ENCODE data around the gene SP8.
"Not testable (repeated sequence)": the region's sequence is repeated elsewhere in the genome, so short reads cannot be mapped to it uniquely, and the experiment has no call there.

The SP8 gene

GRCh38 chr7:20786779-20787659, at the start of gene SP8:
Gene SP8 (minus strand): TSS chr7:20786886. CDS start chr7:20786798, 88 bp downstream.
- no peak for DNase-seq (ENCODE audit: low read depth in 3 of 3, low spot score in 1 of 3)

DNA sequence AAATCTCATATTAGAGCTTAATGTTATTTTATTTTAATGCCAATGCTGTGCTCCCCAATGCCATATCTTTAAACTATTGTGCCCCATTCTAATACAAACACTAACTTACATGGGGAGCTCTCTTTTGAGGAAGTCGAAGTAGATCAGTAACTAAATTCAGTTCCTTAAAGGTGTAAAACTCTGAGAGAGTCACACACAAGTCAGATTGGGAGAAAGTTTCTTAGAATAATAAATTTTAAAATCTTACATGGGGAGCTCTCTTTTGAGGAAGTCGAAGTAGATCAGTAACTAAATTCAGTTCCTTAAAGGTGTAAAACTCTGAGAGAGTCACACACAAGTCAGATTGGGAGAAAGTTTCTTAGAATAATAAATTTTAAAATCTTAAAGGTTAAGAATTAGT, 49.7 kb upstream of the SP8 start:
- DNase-seq (ENCODE audit: low read depth in 3 of 3, low spot score in 1 of 3) = not testable (repeated sequence)

GRCh38 chr7:20835111-20835750, 48.5 kb upstream of the SP8 start:
- DNase-seq (ENCODE audit: low read depth in 3 of 3, low spot score in 1 of 3) = no peak

DNA sequence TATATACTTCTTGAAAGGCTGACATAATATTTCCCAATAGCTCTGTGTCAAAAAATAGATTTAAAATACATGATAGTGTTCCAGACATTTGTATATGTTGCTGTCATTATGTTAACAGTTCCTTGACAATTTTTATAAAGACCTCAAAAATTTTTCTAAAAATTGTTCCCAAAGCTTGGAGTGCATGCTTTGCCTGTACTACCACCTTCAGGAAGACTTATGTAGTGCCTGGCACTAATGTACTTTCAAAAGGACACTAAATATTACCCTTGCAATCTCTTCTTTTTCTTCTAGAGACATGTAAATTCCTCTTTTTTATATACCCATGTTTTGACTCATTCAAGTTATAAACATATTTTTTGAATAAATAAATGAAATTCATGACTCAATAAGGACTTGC, 48.0 kb upstream of the SP8 start:
- DNase-seq (ENCODE audit: low read depth in 3 of 3, low spot score in 1 of 3) = no peak

DNA sequence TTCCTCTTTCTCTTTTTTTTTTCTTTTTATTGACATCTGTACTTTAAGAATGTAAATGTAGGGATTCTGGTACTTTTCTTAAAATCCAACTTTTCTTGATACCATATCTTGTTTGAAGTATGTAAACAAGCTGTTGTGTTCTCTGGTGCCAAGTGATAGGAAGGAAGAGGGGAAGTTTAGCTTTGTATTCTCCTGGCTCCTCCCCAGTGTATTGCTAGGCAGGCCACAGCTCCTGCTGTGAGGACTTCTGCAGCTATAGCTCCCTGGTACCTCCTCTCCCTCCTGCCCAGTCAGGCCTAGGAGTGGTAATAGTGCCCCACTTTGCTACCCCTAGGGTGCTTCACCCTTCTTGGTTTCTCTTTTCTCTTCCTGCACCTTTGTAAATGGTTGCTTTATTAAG, 45.3 kb upstream of the SP8 start:
- no peak for DNase-seq (ENCODE audit: low read depth in 3 of 3, low spot score in 1 of 3)

- no peak for DNase-seq (ENCODE audit: low read depth in 3 of 3, low spot score in 1 of 3)
Measured at GRCh38 chr7:20831451-20831850, 44.8 kb upstream of the SP8 start.

DNA sequence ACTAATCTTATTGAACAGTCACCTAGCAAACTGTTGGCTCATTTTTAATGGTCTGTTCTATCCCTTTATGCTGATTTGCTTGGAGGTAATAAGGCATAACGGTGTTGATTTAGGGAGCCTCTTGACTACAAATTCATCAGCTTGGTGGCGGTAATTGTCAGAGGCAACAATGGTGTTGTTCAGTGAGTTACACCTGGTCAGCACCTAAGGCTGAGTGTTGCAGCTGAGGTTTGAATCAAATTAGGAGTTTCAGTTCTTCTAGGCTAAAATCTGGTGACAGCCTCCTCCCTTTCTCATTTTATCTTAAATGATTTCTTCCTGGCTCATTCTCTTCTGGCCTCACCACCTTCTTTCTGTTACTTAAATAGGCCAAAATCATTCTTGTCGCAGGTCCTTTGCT, 42.3 kb upstream of the SP8 start:
- no peak for DNase-seq (ENCODE audit: low read depth in 3 of 3, low spot score in 1 of 3)

DNA sequence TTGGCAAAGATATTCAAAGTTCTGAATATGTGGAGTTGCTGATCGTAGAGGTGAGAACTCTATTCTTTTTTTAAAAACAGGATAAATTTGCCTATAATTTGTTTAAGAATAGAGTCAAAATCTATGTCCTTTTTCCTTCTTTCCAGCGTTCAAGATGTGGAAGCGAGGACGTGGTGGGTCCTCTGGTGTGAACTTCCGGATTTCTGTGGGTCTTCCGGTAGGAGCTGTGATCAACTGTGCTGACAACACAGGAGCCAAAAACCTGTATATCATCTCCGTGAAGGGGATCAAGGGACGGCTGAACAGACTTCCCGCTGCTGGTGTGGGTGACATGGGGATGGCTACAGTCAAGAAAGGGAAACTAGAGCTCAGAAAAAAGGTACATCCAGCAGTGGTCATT, 40.5 kb upstream of the SP8 start:
- DNase-seq (ENCODE audit: low read depth in 3 of 3, low spot score in 1 of 3) = no peak

DNA sequence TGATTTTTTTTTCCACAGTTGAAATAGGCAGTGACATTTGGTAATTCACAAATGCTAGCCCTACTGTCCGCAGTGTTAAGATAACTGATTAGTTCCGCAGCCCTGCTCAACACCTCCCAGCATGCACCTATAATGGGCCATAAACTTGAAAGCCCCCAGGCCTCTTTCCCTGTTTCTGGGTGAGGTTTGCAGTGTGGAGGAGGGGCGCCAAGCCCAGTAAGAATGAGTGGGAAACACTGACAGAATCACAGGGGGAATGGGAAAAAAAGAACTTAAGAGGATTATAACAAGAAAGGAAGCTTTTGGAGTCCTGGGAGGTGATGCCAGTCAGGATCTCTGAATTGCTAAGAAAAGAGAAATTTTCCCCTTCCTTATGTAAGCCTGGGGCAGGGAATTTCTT, 39.6 kb upstream of the SP8 start:
- no peak for DNase-seq (ENCODE audit: low read depth in 3 of 3, low spot score in 1 of 3)

DNA sequence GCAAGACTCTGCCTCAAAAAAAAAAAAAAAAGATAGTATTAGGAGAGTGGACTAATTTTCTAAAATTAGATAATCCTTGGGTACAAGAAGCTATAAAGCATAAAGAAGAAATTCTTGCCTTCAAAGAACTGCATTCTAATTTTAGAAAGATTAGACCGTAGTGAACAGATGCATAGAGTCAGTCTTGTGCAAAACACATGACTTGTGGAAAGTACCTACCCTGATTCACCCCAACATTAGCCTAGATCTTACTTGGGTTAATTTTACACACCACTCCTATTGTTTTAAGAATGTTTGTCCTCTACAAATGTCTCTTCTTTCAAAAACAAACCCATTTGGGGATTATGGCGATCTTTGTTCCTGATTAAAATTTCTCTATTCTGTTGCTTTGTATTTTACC, 38.9 kb upstream of the SP8 start:
- DNase-seq (ENCODE audit: low read depth in 3 of 3, low spot score in 1 of 3) = no peak

GRCh38 chr7:20821390-20821789, 34.7 kb upstream of the SP8 start:
- DNase-seq (ENCODE audit: low read depth in 3 of 3, low spot score in 1 of 3) = not testable (repeated sequence)

GRCh38 chr7:20816372-20816959, 29.8 kb upstream of the SP8 start:
- DNase-seq (ENCODE audit: low read depth in 3 of 3, low spot score in 1 of 3) = no peak

- no peak for DNase-seq (ENCODE audit: low read depth in 3 of 3, low spot score in 1 of 3)
Measured at GRCh38 chr7:20804345-20804744, 17.7 kb upstream of the SP8 start.

GRCh38 chr7:20799566-20800366, 13.1 kb upstream of the SP8 start:
- no peak for DNase-seq (ENCODE audit: low read depth in 3 of 3, low spot score in 1 of 3)

DNA sequence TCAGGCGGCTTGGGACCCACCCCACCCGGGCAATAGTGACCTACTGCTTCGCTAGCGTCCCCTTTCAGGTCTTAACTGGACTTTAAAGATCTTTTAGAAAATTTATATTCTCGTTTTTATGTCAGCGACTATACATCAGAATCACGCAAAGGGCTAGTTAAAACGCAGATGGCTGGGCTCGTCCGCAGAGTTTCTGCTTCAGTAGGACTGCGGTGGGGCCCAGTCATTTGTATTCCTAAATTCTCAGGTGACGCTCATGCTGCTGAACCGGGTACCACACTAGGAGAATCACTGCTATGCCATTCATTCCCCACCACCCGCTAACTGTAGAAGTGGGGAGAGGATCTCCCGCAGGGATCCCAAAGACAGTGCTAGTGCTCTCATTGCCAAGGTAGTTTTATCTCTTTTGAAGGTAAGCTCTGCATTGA, 12.0 kb upstream of the SP8 start:
- DNase-seq (ENCODE audit: low read depth in 3 of 3, low spot score in 1 of 3) = no peak

DNA sequence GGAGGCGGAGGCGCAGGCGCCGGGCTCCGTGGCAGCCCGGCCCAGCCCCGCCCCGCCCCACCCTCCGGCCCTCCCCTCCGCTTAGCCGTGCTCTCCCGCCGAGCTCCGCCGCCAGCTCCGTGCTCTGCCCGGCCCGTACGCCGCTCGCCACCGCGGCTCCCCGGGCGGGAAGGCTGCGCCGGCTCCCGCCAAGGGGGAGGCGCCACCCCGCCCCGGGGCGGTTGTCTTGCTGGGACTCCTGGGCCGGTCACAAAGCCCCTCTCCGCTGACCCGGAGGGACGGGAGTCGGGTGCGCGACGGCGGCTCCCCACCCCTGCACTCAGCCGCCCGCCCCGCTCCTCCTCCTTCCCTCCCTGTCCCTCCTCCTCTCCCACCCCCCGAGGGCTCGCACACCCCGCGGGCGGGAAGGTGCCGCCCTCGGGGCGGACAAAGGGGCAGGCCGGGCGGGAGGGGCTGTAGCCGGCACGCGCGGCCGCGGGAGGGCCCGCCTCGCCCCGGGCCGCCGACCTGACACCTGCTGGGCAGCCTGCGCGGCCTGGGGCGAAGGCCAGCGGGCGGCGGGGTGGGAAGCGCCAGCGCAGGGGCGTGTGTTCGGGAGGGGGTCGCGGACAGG, 11.5 kb upstream of the SP8 start:
- no peak for DNase-seq (ENCODE audit: low read depth in 3 of 3, low spot score in 1 of 3)

DNA sequence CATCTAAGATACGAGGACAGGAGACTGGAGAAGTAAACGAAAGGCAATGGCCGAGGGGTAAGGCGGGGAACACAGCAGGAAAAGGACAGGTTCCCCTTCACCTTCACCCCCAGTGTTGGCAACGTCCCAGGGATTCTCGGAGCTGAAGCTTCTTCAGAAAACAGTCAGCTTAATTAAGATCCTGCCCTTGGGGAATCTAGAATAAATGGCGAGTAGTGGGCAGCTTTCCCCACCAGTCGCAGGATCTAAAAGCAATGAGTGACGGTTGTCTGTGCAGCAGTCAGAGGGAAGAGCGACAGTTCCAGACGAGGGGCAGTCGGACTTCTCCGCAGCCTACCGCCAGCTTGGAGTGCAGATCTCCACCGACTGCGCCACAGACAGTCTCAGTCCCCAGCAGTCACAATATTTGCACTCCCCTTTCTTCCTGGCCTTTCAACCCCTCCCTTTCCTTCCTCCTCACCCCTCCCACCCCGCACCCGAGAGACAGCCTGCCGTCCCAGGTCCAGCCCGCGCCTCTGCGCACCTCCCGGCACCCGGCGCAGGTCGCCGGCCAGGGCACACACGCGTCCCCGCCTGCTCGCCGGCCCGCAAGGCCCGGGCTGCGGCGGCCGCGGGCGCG, 10.9 kb upstream of the SP8 start:
- no peak for DNase-seq (ENCODE audit: low read depth in 3 of 3, low spot score in 1 of 3)

- no peak for DNase-seq (ENCODE audit: low read depth in 3 of 3, low spot score in 1 of 3)
Measured at GRCh38 chr7:20797042-20797461, 10.4 kb upstream of the SP8 start.

DNA sequence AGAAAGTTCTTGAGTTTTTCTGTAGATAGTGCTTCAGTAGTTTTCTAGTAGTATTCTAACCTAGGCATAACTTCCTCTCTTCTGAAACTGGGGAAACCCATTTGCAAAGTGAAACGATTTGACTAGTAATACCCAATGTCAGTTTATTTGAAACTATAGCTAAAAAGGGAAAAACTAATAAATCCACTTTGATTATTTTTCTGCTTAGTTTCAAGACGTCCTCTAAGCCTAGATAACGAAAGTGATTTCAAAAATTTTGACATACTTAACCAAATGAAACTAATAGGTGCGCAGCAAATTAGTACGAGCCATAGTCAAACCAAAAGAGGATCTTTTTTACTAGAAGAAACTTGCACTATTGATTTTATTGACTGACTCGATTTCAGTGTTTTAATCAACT, 9.8 kb upstream of the SP8 start:
- no peak for DNase-seq (ENCODE audit: low read depth in 3 of 3, low spot score in 1 of 3)

- no peak for DNase-seq (ENCODE audit: low read depth in 3 of 3, low spot score in 1 of 3)
Measured at GRCh38 chr7:20795881-20796280, 9.2 kb upstream of the SP8 start.

- DNase-seq (ENCODE audit: low read depth in 3 of 3, low spot score in 1 of 3) = no peak
Measured at GRCh38 chr7:20795361-20795760, 8.7 kb upstream of the SP8 start.
